Endodermal cell (in vitro differentiated cells): ENCODE results near the gene USP4. TPM values are rescaled to one million over a fixed set of nuclear protein-coding genes. Genes with fewer than 3 reads are reported as not detected.

ENCODE experiments used
- DNase-seq: peaks from one replicate; pipeline ENCODE4 v3.0.0-alpha.2; 2017
- H3K27ac ChIP-seq: 2 replicates; pipeline ENCODE4 v1.5.1; 2013; ENCODE audit warnings: mild to moderate bottlenecking, low read depth, low read length, moderate library complexity
- H3K27me3 ChIP-seq: 2 replicates; pipeline ENCODE4 v1.6.1; 2013; ENCODE audit warnings: mild to moderate bottlenecking, low read length, moderate library complexity; ENCODE audit not compliant: insufficient read depth, control insufficient read depth, poor library complexity, severe bottlenecking
- H3K36me3 ChIP-seq: 2 replicates; pipeline ENCODE4 v1.7.0; 2013; ENCODE audit warnings: mild to moderate bottlenecking, low read length, moderate library complexity; ENCODE audit not compliant: control insufficient read depth, insufficient read depth
- H3K4me1 ChIP-seq: one replicate; pipeline ENCODE4 v1.7.0; 2013; ENCODE audit warnings: low read length; ENCODE audit not compliant: control insufficient read depth, insufficient read depth
- H3K4me3 ChIP-seq: 2 replicates; pipeline ENCODE4 v1.5.1; 2013; ENCODE audit warnings: mild to moderate bottlenecking, low read length, moderate library complexity
- H3K9ac ChIP-seq: 2 replicates; pipeline ENCODE4 v1.6.1; 2013; ENCODE audit warnings: mild to moderate bottlenecking, low read length, moderate library complexity; ENCODE audit not compliant: poor library complexity, severe bottlenecking; ENCODE audit errors: extremely low read depth
- H3K9me3 ChIP-seq: 2 replicates; pipeline ENCODE4 v1.6.1; 2013; ENCODE audit warnings: mild to moderate bottlenecking, low read length, moderate library complexity; ENCODE audit not compliant: control insufficient read depth
- H3K27ac Mint-ChIP-seq: 2 replicates; pipeline ENCODE4 v1.8.0; 2020; ENCODE audit warnings: mixed read lengths
- H3K27me3 Mint-ChIP-seq: 2 replicates; pipeline ENCODE4 v1.8.0; 2021; ENCODE audit warnings: mild to moderate bottlenecking, mixed read lengths; ENCODE audit not compliant: insufficient read depth
- H3K36me3 Mint-ChIP-seq: 2 replicates; pipeline ENCODE4 v1.8.0; 2020; ENCODE audit warnings: low read depth, mixed read lengths
- H3K4me1 Mint-ChIP-seq: 2 replicates; pipeline ENCODE4 v1.8.0; 2020; ENCODE audit warnings: mixed read lengths
- H3K4me3 Mint-ChIP-seq: 2 replicates; pipeline ENCODE4 v1.8.0; 2020; ENCODE audit warnings: mild to moderate bottlenecking, moderate library complexity, mixed read lengths
- H3K9me3 Mint-ChIP-seq: 2 replicates; pipeline ENCODE4 v1.8.0; 2020; ENCODE audit warnings: mild to moderate bottlenecking, mixed read lengths
- whole genome bisulfite sequencing, 2 experiments: methylation state at CpG; one replicate each; pipeline versions ENCODE4 v1.1.5 to v1.1.7; 2013; ENCODE audit warnings: missing lambda C conversion rate in 2 of 2, mixed read lengths in 1 of 2; ENCODE audit not compliant: insufficient coverage in 1 of 2, insufficient read length in 1 of 2; 5-methylcytosine and 5-hydroxymethylcytosine counted together
- total RNA-seq, 2 donors: library from RNA; stranded (reverse); fragmentation: NEBNext Ultra II Directional in 1 of 2; extraction: Animal tissue kit (Norgen Biotek cat#: 25700) in 1 of 2; gene quantifications; 2 replicates in 1 of 2; 3 replicates in 1 of 2; pipeline ENCODE4 v1.2.1, GENCODE V29; 2021
- TF ChIP-seq, protein P1 (sequence below): fragments of 200-600 bp; sonication (generic); conservative IDR thresholded peaks from 2 replicates; pipeline ENCODE4 v1.5.0; 2021; ENCODE audit warnings: antibody characterized with exemption, mild to moderate bottlenecking

The USP4 gene
- total RNA-seq, 2 donors from 2014 or later: 48.3 to 48.9 TPM

DNA sequence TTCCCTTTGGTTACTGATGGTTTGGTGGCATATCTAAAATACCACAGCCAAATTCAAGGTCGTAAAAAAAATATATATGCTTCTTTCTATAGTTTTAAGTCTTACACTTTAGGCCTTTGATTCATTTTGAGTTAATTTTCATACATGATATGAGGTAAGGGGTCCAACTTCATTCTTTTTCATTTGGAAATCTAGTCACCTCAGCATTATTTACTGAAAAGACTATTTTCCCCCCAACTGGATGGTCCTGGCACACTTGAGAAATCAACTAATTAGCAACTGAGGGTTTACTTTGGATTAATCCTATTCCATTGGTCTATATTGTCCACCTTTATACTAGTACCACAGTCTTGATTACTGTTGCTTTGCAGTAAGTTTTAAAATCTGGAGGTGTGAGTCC is 45.8 kb upstream of the USP4 start:
- Mint-ChIP-seq H3K27ac (peak overlapping the region; percentile 17), H3K9me3 (peaks cover 2% of the 10 kb centered on the region), H3K4me3 (no peak overlapping the region), H3K36me3 (peaks cover 20% of the 10 kb centered on the region), H3K4me1 (no peaks in the 10 kb centered on the region), H3K27me3 (no peaks in the 10 kb centered on the region)
- peaks cover 13% of the 10 kb centered on the region for H3K36me3 ChIP-seq
- no peak overlapping the region for H3K9ac ChIP-seq
- no peaks in the 10 kb centered on the region for H3K27me3 ChIP-seq
- H3K27ac ChIP-seq: no peak overlapping the region
- DNase-seq: no peak
- WGBS, 2 experiments: no CpG with 5 or more reads among the region's 1 CpG
- no peaks in the 10 kb centered on the region for H3K9me3 ChIP-seq
- TF ChIP-seq, protein P1, sequence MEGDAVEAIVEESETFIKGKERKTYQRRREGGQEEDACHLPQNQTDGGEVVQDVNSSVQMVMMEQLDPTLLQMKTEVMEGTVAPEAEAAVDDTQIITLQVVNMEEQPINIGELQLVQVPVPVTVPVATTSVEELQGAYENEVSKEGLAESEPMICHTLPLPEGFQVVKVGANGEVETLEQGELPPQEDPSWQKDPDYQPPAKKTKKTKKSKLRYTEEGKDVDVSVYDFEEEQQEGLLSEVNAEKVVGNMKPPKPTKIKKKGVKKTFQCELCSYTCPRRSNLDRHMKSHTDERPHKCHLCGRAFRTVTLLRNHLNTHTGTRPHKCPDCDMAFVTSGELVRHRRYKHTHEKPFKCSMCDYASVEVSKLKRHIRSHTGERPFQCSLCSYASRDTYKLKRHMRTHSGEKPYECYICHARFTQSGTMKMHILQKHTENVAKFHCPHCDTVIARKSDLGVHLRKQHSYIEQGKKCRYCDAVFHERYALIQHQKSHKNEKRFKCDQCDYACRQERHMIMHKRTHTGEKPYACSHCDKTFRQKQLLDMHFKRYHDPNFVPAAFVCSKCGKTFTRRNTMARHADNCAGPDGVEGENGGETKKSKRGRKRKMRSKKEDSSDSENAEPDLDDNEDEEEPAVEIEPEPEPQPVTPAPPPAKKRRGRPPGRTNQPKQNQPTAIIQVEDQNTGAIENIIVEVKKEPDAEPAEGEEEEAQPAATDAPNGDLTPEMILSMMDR: no peak
- no peaks in the 10 kb centered on the region for H3K4me1 ChIP-seq
- H3K4me3 ChIP-seq: no peak overlapping the region

- WGBS, 2 experiments: 91 to 92% methylated on average over 5 of the region's 5 CpGs
- peaks cover 16% of the 10 kb centered on the region for H3K36me3 Mint-ChIP-seq
- TF ChIP-seq, protein P1: no peak
- peak overlapping the region; percentile 64 for H3K27ac Mint-ChIP-seq
- Histone ChIP-seq H3K4me3 (no peak overlapping the region), H3K27me3 (no peaks in the 10 kb centered on the region), H3K9me3 (no peaks in the 10 kb centered on the region), H3K36me3 (peaks cover 8% of the 10 kb centered on the region), H3K4me1 (no peaks in the 10 kb centered on the region), H3K9ac (no peak overlapping the region), H3K27ac (no peak overlapping the region)
- DNase-seq: no peak
- peaks cover 2% of the 10 kb centered on the region for H3K4me1 Mint-ChIP-seq
- H3K9me3 Mint-ChIP-seq: peaks cover 2% of the 10 kb centered on the region
- no peaks in the 10 kb centered on the region for H3K27me3 Mint-ChIP-seq
- no peak overlapping the region for H3K4me3 Mint-ChIP-seq
These were observed 43.5 kb upstream of the USP4 start for GRCh38 chr3:49383387-49383786.

DNA sequence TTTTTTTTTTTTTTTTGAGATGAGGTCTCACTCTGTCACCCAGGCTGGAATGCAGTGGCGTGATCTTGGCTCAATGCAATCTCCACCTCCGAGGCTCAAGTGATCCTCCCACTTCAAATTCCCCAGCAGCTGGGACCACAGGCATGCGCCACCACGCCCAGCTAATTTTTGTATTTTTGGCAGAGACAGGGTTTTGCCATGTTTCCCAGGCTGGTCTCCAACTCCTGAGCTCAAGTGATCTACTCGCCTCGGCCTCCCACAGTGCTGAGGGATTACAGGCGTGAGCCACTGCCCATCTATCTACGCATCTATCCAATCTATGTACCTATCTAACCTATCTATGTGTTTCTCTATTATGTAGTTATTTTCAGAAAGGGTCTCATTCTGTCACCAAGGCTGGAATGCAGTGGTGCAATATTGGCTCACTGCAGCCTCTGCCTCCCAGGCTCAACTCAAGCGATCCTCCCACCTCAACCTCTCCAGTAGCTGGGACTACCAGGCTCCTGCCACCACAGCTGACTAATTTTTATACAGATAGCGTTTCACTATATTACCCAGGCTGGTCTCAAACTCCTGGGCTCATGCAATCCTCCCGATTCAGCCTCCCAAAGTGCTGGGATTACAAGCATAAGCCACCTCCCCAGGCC is 38.5 kb upstream of the USP4 start:
- 94 to 98% methylated on average over 9 to 11 of the region's 11 CpGs for WGBS, 2 experiments
- H3K27me3 Mint-ChIP-seq: no peaks in the 10 kb centered on the region
- H3K4me3 Mint-ChIP-seq: no peak overlapping the region

More for the DNA sequence above, 38.5 kb upstream of the USP4 start:
- Mint-ChIP-seq H3K9me3 (no peaks in the 10 kb centered on the region), H3K36me3 (peaks cover 26% of the 10 kb centered on the region), H3K27ac (no peak overlapping the region), H3K4me1 (peaks cover 2% of the 10 kb centered on the region)
- no peak overlapping the region for H3K4me3 ChIP-seq
- DNase-seq: no peak
- H3K4me1 ChIP-seq: no peaks in the 10 kb centered on the region
- no peak overlapping the region for H3K27ac ChIP-seq
- peaks cover 22% of the 10 kb centered on the region for H3K36me3 ChIP-seq
- H3K9me3 ChIP-seq: no peaks in the 10 kb centered on the region
- H3K9ac ChIP-seq: no peak overlapping the region
- TF ChIP-seq, protein P1: no peak
- no peaks in the 10 kb centered on the region for H3K27me3 ChIP-seq
